Karpas-422 (cell line): ENCODE measurements around the gene SOCS1. TPM values are rescaled to one million over a fixed set of nuclear protein-coding genes. Genes with fewer than 3 reads are reported as not detected.

Experiments
- DNase-seq: peaks from one replicate; pipeline ENCODE4 v3.0.0-alpha.2; 2015
- H2AFZ ChIP-seq: fragments of 200-600 bp; sonication (generic); 2 replicates; pipeline ENCODE4 v1.6.1; 2014; ENCODE audit warnings: antibody characterized with exemption, low read length, mixed read lengths
- H3K27ac ChIP-seq: fragments of 200-600 bp; sonication (generic); 2 replicates; pipeline ENCODE4 v1.5.1; 2014; ENCODE audit warnings: mild to moderate bottlenecking, low read length, moderate library complexity
- H3K27me3 ChIP-seq: fragments of 200-600 bp; sonication (generic); 2 replicates; pipeline ENCODE4 v1.6.1; 2014; ENCODE audit warnings: low read length, mixed read lengths
- H3K36me3 ChIP-seq: fragments of 200-600 bp; sonication (generic); 2 replicates; pipeline ENCODE4 v1.6.1; 2014; ENCODE audit warnings: low read length, mixed read lengths; ENCODE audit not compliant: insufficient read depth
- H3K4me1 ChIP-seq: fragments of 200-600 bp; sonication (generic); 2 replicates; pipeline ENCODE4 v1.6.1; 2014; ENCODE audit warnings: mild to moderate bottlenecking, low read length, mixed read lengths
- H3K4me2 ChIP-seq: fragments of 200-600 bp; sonication (generic); 2 replicates; pipeline ENCODE4 v1.6.1; 2014; ENCODE audit warnings: low read length, low read depth, mild to moderate bottlenecking; ENCODE audit not compliant: poor library complexity, severe bottlenecking
- H3K4me3 ChIP-seq: fragments of 200-600 bp; sonication (generic); 2 replicates; pipeline ENCODE4 v1.5.1; 2014; ENCODE audit warnings: mild to moderate bottlenecking, antibody characterized with exemption, low read length, mixed read lengths
- H3K79me2 ChIP-seq: fragments of 200-600 bp; sonication (generic); 2 replicates; pipeline ENCODE4 v1.6.1; 2014; ENCODE audit warnings: mild to moderate bottlenecking, low read length, mixed read lengths
- H3K9ac ChIP-seq: fragments of 200-600 bp; sonication (generic); 2 replicates; pipeline ENCODE4 v1.6.0; 2014; ENCODE audit warnings: low read length
- H3K9me2 ChIP-seq: fragments of 200-600 bp; sonication (generic), shearing (Covaris generic); replicated peaks from 2 replicates; pipeline ENCODE4 v1.6.0; 2014; ENCODE audit warnings: mild to moderate bottlenecking, low read length, moderate library complexity; ENCODE audit not compliant: insufficient read depth
- H3K9me3 ChIP-seq: fragments of 300-700, 200-600 bp; sonication (generic); 2 replicates; pipeline ENCODE4 v1.6.1; 2014; ENCODE audit warnings: low read length, mixed read lengths
- H4K20me1 ChIP-seq: fragments of 200-600 bp; sonication (generic); 2 replicates; pipeline ENCODE4 v1.6.1; 2014; ENCODE audit warnings: mild to moderate bottlenecking, antibody characterized with exemption, low read length, low read depth; ENCODE audit not compliant: insufficient read depth
- total RNA-seq: library from RNA; depleted of rRNA; stranded (reverse); fragments of >200 nt; shearing (Covaris generic); gene quantifications from 2 replicates; pipeline ENCODE4 v1.2.3, GENCODE V29; 2014; ENCODE audit warnings: low replicate concordance

SOCS1 gene
- total RNA-seq, 1 experiment from 2014 or later = 2.9 TPM

DNA sequence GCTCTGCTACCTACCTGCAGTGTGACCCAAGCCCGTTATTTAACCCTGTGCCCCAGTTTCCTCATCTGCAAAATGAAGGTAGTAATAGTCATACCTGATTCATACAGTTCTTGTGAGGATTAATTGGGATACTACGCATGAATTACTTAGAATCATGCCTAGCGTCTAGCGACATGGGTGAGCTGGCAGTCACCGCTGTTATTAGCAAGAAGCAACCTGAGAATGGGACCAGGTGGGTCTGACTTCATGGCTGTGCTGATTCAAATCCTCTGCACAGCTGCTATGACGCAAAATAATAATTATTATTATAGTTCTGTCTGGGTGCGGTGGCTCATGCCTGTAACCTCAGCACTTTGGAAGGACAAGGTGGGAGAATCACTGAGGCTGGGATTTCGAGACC, 7.9 kb downstream of the SOCS1 start:
- H3K9me3 ChIP-seq = no peaks in the 10 kb centered on the region
- H3K4me3 ChIP-seq = peak overlapping the region; percentile 22; the same call in 1 of the 2 replicates
- peak overlapping the region; percentile 76 for H3K27ac ChIP-seq
- no peaks in the 10 kb centered on the region for H3K9me2 ChIP-seq
- peak; percentile 83 for DNase-seq
- H3K36me3 ChIP-seq = no peaks in the 10 kb centered on the region
- H4K20me1 ChIP-seq = peaks cover under 1% of the 10 kb centered on the region; the same call in 1 of the 2 replicates
- no peak overlapping the region for H3K9ac ChIP-seq
- peaks cover 39% of the 10 kb centered on the region for H3K4me1 ChIP-seq
- H3K4me2 ChIP-seq = peak overlapping the region; percentile 42
- H2AFZ ChIP-seq = no peak overlapping the region
- H3K27me3 ChIP-seq = no peaks in the 10 kb centered on the region
- H3K79me2 ChIP-seq = no peaks in the 10 kb centered on the region

DNA sequence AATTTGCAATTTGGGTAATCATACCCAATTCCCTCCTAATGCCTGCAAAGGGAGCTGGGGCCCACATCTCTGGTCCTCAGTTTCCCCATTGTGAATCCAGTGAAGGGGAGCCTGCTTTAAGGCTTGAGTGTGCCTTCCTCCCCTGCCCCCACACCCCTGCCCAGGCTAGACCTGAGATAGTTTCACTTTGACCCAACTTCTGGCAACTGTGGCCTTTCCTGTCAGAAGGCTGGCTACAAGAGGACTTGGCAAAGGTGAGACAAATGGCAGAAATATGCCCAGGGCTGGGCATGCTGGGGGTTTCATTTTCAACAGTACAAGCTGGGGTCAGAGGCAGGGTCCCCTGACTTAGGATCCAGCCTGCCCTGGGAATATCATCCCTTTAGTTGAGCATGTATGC, 10.0 kb downstream of the SOCS1 start:
- Histone ChIP-seq H3K9ac (no peak overlapping the region), H3K27ac (no peak overlapping the region)

GRCh38 chr16:11245222-11245737, 10.7 kb downstream of the SOCS1 start:
- Histone ChIP-seq H3K27ac (no peak overlapping the region), H3K27me3 (no peaks in the 10 kb centered on the region), H3K9me2 (no peaks in the 10 kb centered on the region), H2AFZ (no peak overlapping the region), H3K9me3 (no peaks in the 10 kb centered on the region), H3K9ac (no peak overlapping the region), H4K20me1 (no peaks in the 10 kb centered on the region), H3K36me3 (no peaks in the 10 kb centered on the region), H3K4me3 (no peak overlapping the region), H3K79me2 (no peaks in the 10 kb centered on the region), H3K4me1 (peaks cover 27% of the 10 kb centered on the region), H3K4me2 (no peak overlapping the region)
- DNase-seq = no peak

More for the DNA sequence above, 10.0 kb downstream of the SOCS1 start:
- Histone ChIP-seq H3K9me3 (no peaks in the 10 kb centered on the region), H3K27me3 (no peaks in the 10 kb centered on the region), H3K4me3 (no peak overlapping the region), H3K9me2 (no peaks in the 10 kb centered on the region), H2AFZ (no peak overlapping the region), H3K4me2 (no peak overlapping the region), H3K79me2 (no peaks in the 10 kb centered on the region), H4K20me1 (no peaks in the 10 kb centered on the region), H3K4me1 (peaks cover 26% of the 10 kb centered on the region), H3K36me3 (no peaks in the 10 kb centered on the region)
- no peak for DNase-seq

- no peaks in the 10 kb centered on the region for H3K79me2 ChIP-seq
- H3K27ac ChIP-seq = no peak overlapping the region
- H3K4me2 ChIP-seq = no peak overlapping the region
- DNase-seq = no peak
- H3K4me3 ChIP-seq = no peak overlapping the region
- no peaks in the 10 kb centered on the region for H3K9me2 ChIP-seq
- H4K20me1 ChIP-seq = no peaks in the 10 kb centered on the region
- H3K27me3 ChIP-seq = no peaks in the 10 kb centered on the region
- H3K9ac ChIP-seq = no peak overlapping the region
- no peak overlapping the region for H2AFZ ChIP-seq
- peaks cover 6% of the 10 kb centered on the region for H3K4me1 ChIP-seq
- no peaks in the 10 kb centered on the region for H3K9me3 ChIP-seq
- no peaks in the 10 kb centered on the region for H3K36me3 ChIP-seq
These were observed 13.3 kb downstream of the SOCS1 start for GRCh38 chr16:11242658-11243057.

DNA sequence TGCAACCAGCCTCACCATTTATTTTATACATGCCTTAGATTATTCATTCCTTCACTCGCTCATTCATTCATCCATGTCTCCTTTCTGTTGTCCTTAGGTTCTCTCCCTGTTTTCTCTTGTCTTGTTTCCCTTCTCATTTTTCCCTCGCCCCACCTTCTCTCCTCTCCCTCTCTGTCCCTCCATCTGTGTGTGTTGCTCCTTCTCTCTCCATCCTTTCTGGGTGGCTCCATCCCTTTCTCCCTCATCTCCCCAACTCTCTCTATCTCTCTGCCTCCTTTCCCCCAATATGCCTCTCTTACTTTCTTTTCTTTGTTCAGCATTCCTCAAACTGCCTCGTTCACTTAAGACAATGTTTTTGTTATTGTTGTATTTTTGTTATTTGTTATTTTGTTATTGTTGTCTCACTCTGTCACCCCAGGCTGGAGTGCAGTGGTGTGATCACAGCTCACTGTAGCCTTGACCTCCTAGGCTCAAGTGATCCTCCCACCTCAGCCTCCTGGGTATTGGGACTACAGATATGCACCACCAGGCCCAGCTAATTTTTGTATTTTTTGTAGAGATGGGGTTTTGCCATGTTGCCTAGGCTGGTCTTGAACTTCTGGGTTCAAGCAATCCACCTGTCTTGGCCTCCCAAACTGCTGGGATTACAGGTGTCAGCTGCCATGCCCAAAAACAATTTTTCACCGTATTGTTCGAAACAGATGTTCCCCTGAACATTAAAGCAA, 14.4 kb downstream of the SOCS1 start:
- H3K4me3 ChIP-seq = no peak overlapping the region

DNA sequence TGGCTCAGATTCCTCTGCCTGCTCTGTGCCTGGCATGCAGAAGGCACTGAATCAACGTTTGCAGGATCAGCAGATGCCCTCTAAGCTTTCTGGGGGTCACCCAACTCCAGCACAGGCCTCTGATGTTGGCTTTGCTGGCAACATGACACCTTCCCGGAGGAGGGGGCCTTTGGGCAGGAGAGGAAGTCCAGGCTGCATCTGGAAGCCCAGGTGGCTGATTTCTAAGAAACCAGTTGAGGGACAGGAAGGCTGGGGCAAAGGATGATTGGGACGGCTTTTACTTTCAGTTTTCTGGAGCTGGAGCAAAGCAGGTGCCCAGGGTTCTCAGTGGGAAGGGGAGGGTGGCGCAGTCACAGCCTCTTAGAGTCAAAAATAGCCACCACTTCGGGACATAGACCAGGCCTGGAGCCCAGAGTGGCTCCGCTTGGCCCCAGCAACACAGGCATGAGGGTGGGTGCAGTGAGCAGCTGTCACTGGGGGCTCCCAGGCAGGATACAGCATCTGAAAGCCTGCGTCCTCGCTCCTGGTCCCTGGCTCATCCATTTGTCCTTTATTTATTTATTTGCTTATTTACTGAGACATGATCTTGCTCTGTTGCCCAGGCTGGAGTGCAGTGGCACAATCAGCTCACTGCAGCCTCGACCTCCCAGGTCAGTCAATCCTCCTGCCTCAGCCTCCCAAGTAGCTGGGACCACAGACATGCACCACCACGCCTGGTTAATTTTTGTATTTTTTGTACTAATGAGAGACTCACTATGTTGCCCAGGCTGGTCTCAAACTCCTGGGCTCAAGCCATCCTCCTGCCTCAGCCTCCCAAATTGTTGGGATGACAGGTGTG, 15.1 kb downstream of the SOCS1 start:
- DNase-seq = no peak
- H3K9ac ChIP-seq = no peak overlapping the region
- no peaks in the 10 kb centered on the region for H4K20me1 ChIP-seq
- H3K9me3 ChIP-seq = no peaks in the 10 kb centered on the region
- no peaks in the 10 kb centered on the region for H3K27me3 ChIP-seq
- H3K36me3 ChIP-seq = no peaks in the 10 kb centered on the region
- no peaks in the 10 kb centered on the region for H3K79me2 ChIP-seq
- H3K9me2 ChIP-seq = no peaks in the 10 kb centered on the region
- 0 out of 2 replicates have a peak, but pooled peaks cover 3% of the 10 kb centered on the region for H3K4me1 ChIP-seq
- no peak overlapping the region for H2AFZ ChIP-seq
- H3K27ac ChIP-seq = no peak overlapping the region
- no peak overlapping the region for H3K4me2 ChIP-seq
- H3K4me3 ChIP-seq = no peak overlapping the region

More for the DNA sequence above, 14.4 kb downstream of the SOCS1 start:
- Histone ChIP-seq H3K9ac (no peak overlapping the region), H2AFZ (no peak overlapping the region), H3K4me2 (no peak overlapping the region), H3K79me2 (no peaks in the 10 kb centered on the region), H4K20me1 (no peaks in the 10 kb centered on the region), H3K4me1 (0 out of 2 replicates have a peak, but pooled peaks cover 3% of the 10 kb centered on the region), H3K27me3 (no peaks in the 10 kb centered on the region), H3K9me3 (no peaks in the 10 kb centered on the region), H3K9me2 (no peaks in the 10 kb centered on the region), H3K27ac (no peak overlapping the region), H3K36me3 (no peaks in the 10 kb centered on the region)
- no peak for DNase-seq

GRCh38 chr16:11239644-11240632, 16.1 kb downstream of the SOCS1 start:
- no peak overlapping the region for H2AFZ ChIP-seq
- DNase-seq = no peak
- no peak overlapping the region for H3K4me2 ChIP-seq
- no peaks in the 10 kb centered on the region for H3K9me3 ChIP-seq
- H3K36me3 ChIP-seq = no peaks in the 10 kb centered on the region
- H3K27ac ChIP-seq = no peak overlapping the region
- H3K27me3 ChIP-seq = no peaks in the 10 kb centered on the region
- H3K4me3 ChIP-seq = no peak overlapping the region
- no peak overlapping the region for H3K9ac ChIP-seq
- H4K20me1 ChIP-seq = no peaks in the 10 kb centered on the region
- no peaks in the 10 kb centered on the region for H3K9me2 ChIP-seq
- 0 out of 2 replicates have a peak, but pooled peaks cover 3% of the 10 kb centered on the region for H3K4me1 ChIP-seq
- no peaks in the 10 kb centered on the region for H3K79me2 ChIP-seq
